SK-N-SH treated with all-trans-retinoic acid at 6 μM for 48 hours (cell line): ENCODE measurements around the gene PLAAT1.

Experiments
- ATAC-seq: fragments of 200-7000 bp; cut with Tn5 transposase; 3 replicates; pipeline ENCODE4 v1.9.1; 2020; ENCODE audit warnings: mild to moderate bottlenecking, moderate library complexity
- BACH2 ChIP-seq: fragments of 250-450 bp; sonication (Bioruptor Pico); IDR thresholded peaks from 2 replicates; pipeline ENCODE4 v1.9.0; 2021; ENCODE audit warnings: mild to moderate bottlenecking, borderline replicate concordance
- CREB5 ChIP-seq: fragments of 250-450 bp; sonication (Bioruptor Pico); IDR thresholded peaks from 2 replicates; pipeline ENCODE4 v1.5.1; 2020; ENCODE audit warnings: low read depth, mild to moderate bottlenecking, moderate library complexity
- CSDC2 ChIP-seq: fragments of 250-450 bp; sonication (Bioruptor Pico); IDR thresholded peaks from 2 replicates; pipeline ENCODE4 v1.5.0; 2020; ENCODE audit warnings: mild to moderate bottlenecking, moderate library complexity
- CSRNP3 ChIP-seq: fragments of 250-450 bp; sonication (Bioruptor Pico); IDR thresholded peaks from 2 replicates; pipeline ENCODE4 v1.5.1; 2021; ENCODE audit warnings: mild to moderate bottlenecking, moderate library complexity
- ESRRG ChIP-seq: fragments of 250-450 bp; sonication (Bioruptor Pico); IDR thresholded peaks from 2 replicates; pipeline ENCODE4 v1.6.1; 2021; ENCODE audit warnings: mild to moderate bottlenecking
- GLIS3 ChIP-seq: fragments of 250-450 bp; sonication (Bioruptor Pico); IDR thresholded peaks from 2 replicates; pipeline ENCODE4 v1.5.0; 2020; ENCODE audit warnings: mild to moderate bottlenecking, moderate library complexity
- ISL1 ChIP-seq: fragments of 250-450 bp; sonication (Bioruptor Pico); IDR thresholded peaks from 2 replicates; pipeline ENCODE4 v2.1.2; 2022; ENCODE audit warnings: mild to moderate bottlenecking, moderate library complexity
- OSR1 ChIP-seq: fragments of 250-450 bp; sonication (Bioruptor Pico); IDR thresholded peaks from 2 replicates; pipeline ENCODE4 v1.8.0; 2022; ENCODE audit warnings: moderate library complexity, mild to moderate bottlenecking, inconsistent platforms
- PATZ1 ChIP-seq: fragments of 250-450 bp; sonication (Bioruptor Pico); IDR thresholded peaks from 2 replicates; pipeline ENCODE4 v1.8.0; 2020; ENCODE audit warnings: mild to moderate bottlenecking, moderate library complexity, borderline replicate concordance
- POU6F1 ChIP-seq: fragments of 250-450 bp; sonication (Bioruptor Pico); IDR thresholded peaks from 2 replicates; pipeline ENCODE4 v1.8.0; 2021; ENCODE audit warnings: low read depth, mild to moderate bottlenecking, moderate library complexity, borderline replicate concordance
- PPARA ChIP-seq: fragments of 250-450 bp; sonication (Bioruptor Pico); IDR thresholded peaks from 2 replicates; pipeline ENCODE4 v1.5.0; 2020; ENCODE audit warnings: mild to moderate bottlenecking, borderline replicate concordance
- RARB ChIP-seq: fragments of 250-450 bp; sonication (Bioruptor Pico); IDR thresholded peaks from 2 replicates; pipeline ENCODE4 v1.8.0; 2021; ENCODE audit warnings: mild to moderate bottlenecking, moderate library complexity
- SNAI2 ChIP-seq: fragments of 250-450 bp; sonication (Bioruptor Pico); IDR thresholded peaks from 2 replicates; pipeline ENCODE4 v1.5.0; 2020; ENCODE audit warnings: mild to moderate bottlenecking, moderate library complexity
- TCF4 ChIP-seq: fragments of 250-450 bp; sonication (Bioruptor Pico); IDR thresholded peaks from 2 replicates; pipeline ENCODE4 v1.8.0; 2021; ENCODE audit warnings: mild to moderate bottlenecking, moderate library complexity, borderline replicate concordance
- TOX ChIP-seq: fragments of 250-450 bp; sonication (Bioruptor Pico); IDR thresholded peaks from 2 replicates; pipeline ENCODE4 v1.8.0; 2021; ENCODE audit warnings: mild to moderate bottlenecking, moderate library complexity, borderline replicate concordance
- ZC3H10 ChIP-seq: fragments of 250-450 bp; sonication (Bioruptor Pico); IDR thresholded peaks from 2 replicates; pipeline ENCODE4 v1.5.1; 2021; ENCODE audit warnings: mild to moderate bottlenecking, moderate library complexity
- ZFP3 ChIP-seq: fragments of 250-450 bp; sonication (Bioruptor Pico); IDR thresholded peaks from 2 replicates; pipeline ENCODE4 v1.5.0; 2020; ENCODE audit warnings: mild to moderate bottlenecking, moderate library complexity
- ZFP30 ChIP-seq: fragments of 450-650 bp; formaldehyde crosslinking; IDR thresholded peaks from 2 replicates; pipeline ENCODE4 v1.5.0; 2022; ENCODE audit warnings: mild to moderate bottlenecking, moderate library complexity
- ZNF565 ChIP-seq: fragments of 450-650 bp; formaldehyde crosslinking; conservative IDR thresholded peaks from 2 replicates; pipeline ENCODE4 v1.5.0; 2020; ENCODE audit warnings: low read depth, mild to moderate bottlenecking, moderate library complexity
- ZNF70 ChIP-seq: fragments of 450-650 bp; formaldehyde crosslinking; IDR thresholded peaks from 2 replicates; pipeline ENCODE4 v1.5.0; 2020; ENCODE audit warnings: mild to moderate bottlenecking, moderate library complexity
- ZNF8 ChIP-seq: fragments of 450-650 bp; formaldehyde crosslinking; IDR thresholded peaks from 2 replicates; pipeline ENCODE4 v1.5.0; 2020; ENCODE audit warnings: mild to moderate bottlenecking, moderate library complexity

The PLAAT1 gene

GRCh38 chr3:193240436-193240849 is 579 bp upstream of the PLAAT1 start:
- no peak for ATAC-seq
- TF ChIP-seq TOX (CRISPR knock-in tag) (no peak), CSRNP3 (CRISPR knock-in tag) (no peak), ZFP3 (CRISPR knock-in tag) (no peak), ZNF565 (CRISPR knock-in tag) (no peak), PATZ1 (CRISPR knock-in tag) (no peak), CSDC2 (CRISPR knock-in tag) (no peak), BACH2 (no peak), POU6F1 (CRISPR knock-in tag) (no peak), ESRRG (CRISPR knock-in tag) (no peak), RARB (CRISPR knock-in tag) (no peak), OSR1 (CRISPR knock-in tag) (no peak), ZFP30 (CRISPR knock-in tag) (no peak), SNAI2 (no peak), PPARA (CRISPR knock-in tag) (no peak), TCF4 (CRISPR knock-in tag) (no peak), ZNF8 (CRISPR knock-in tag) (no peak), ZC3H10 (CRISPR knock-in tag) (no peak)

GRCh38 chr3:193241716-193242115 is 694 bp downstream of the PLAAT1 start:
- no peak for ATAC-seq

GRCh38 chr3:193243571-193243970 is 2.5 kb downstream of the PLAAT1 start:
- no peak for ATAC-seq
- TF ChIP-seq TOX (CRISPR knock-in tag) (no peak), CREB5 (CRISPR knock-in tag) (no peak), PPARA (CRISPR knock-in tag) (no peak), SNAI2 (no peak), ISL1 (CRISPR knock-in tag) (no peak), ZFP30 (CRISPR knock-in tag) (no peak), CSDC2 (CRISPR knock-in tag) (no peak), RARB (CRISPR knock-in tag) (no peak), CSRNP3 (CRISPR knock-in tag) (no peak), ZC3H10 (CRISPR knock-in tag) (no peak), ZNF70 (CRISPR knock-in tag) (no peak), ESRRG (CRISPR knock-in tag) (no peak), ZFP3 (CRISPR knock-in tag) (no peak), OSR1 (CRISPR knock-in tag) (no peak)

More at GRCh38 chr3:193241716-193242115, 694 bp downstream of the PLAAT1 start:
- no peak for TF ChIP-seq GLIS3 (CRISPR knock-in tag)

GRCh38 chr3:193248848-193249468 is 7.9 kb downstream of the PLAAT1 start:
- ATAC-seq: no peak

More at GRCh38 chr3:193248848-193249468, 7.9 kb downstream of the PLAAT1 start:
- TF ChIP-seq ZNF565 (CRISPR knock-in tag): no peak
- TF ChIP-seq ZFP3 (CRISPR knock-in tag): no peak
- TF ChIP-seq OSR1 (CRISPR knock-in tag): no peak
